Measurements from ENCODE around the gene ZCWPW1. TPM values are rescaled to one million over a fixed set of nuclear protein-coding genes. Genes with fewer than 3 reads are reported as not detected.

Gene ZCWPW1
- total and polyA plus RNA-seq, 2 of the 8 experiments (the other 6 are each of a cell fraction or from before 2014, with no cell fraction given) = 0.51 to 1.4 TPM

GRCh38 chr7:100373261-100373831, 55.2 kb downstream of the ZCWPW1 start, which contains the start of gene PILRA (continued):
- TF ChIP-seq TAF7 (optimal IDR thresholded peaks at IDR 0.05; ENCODE audit: borderline replicate concordance, low read depth, low read length) (no peak), CHD2 (IDR thresholded peaks at IDR 0.05; ENCODE audit: low read length) (no peak), TBP (IDR thresholded peaks at IDR 0.05; ENCODE audit: low read depth, low read length) (no peak), HDAC2 (IDR thresholded peaks at IDR 0.05; ENCODE audit: borderline replicate concordance in 1 of 2, low read depth in 2 of 2, low read length in 2 of 2) (no peak), FOSL1 (IDR thresholded peaks at IDR 0.05; ENCODE audit: insufficient read depth, low read depth, low read length) (no peak), POLR2AphosphoS5 (IDR thresholded peaks at IDR 0.05; ENCODE audit: low read depth, low read length) (no peak)
- TF ChIP-seq, protein P1, sequence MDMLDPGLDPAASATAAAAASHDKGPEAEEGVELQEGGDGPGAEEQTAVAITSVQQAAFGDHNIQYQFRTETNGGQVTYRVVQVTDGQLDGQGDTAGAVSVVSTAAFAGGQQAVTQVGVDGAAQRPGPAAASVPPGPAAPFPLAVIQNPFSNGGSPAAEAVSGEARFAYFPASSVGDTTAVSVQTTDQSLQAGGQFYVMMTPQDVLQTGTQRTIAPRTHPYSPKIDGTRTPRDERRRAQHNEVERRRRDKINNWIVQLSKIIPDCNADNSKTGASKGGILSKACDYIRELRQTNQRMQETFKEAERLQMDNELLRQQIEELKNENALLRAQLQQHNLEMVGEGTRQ (IDR thresholded peaks at IDR 0.05; ENCODE audit: low read length) = no peak
